Suprapubic skin (tissue), 4 donors: Measurements from ENCODE around the gene PTPN4. TPM values are rescaled to one million over a fixed set of nuclear protein-coding genes. Genes with fewer than 3 reads are reported as not detected.

Source experiments
- DNase-seq, 2 donors: peaks; one replicate each; pipeline ENCODE4 v3.0.0-alpha.2; 2019; ENCODE audit warnings: low spot score in 2 of 2
- H3K27ac ChIP-seq: fragments of 200-600 bp; sonication (generic); one replicate; pipeline ENCODE4 v1.5.1; 2019
- H3K27me3 ChIP-seq: fragments of 200-600 bp; sonication (generic); one replicate; pipeline ENCODE4 v1.5.1; 2019
- H3K36me3 ChIP-seq: fragments of 200-600 bp; sonication (generic); one replicate; pipeline ENCODE4 v1.5.1; 2019
- H3K4me1 ChIP-seq: fragments of 200-600 bp; sonication (generic); one replicate; pipeline ENCODE4 v1.5.1; 2019
- H3K4me3 ChIP-seq: fragments of 200-600 bp; sonication (generic); one replicate; pipeline ENCODE4 v1.5.1; 2019; ENCODE audit warnings: mild to moderate bottlenecking
- H3K9me3 ChIP-seq: fragments of 200-600 bp; sonication (generic); one replicate; pipeline ENCODE4 v1.5.1; 2019
- EP300 ChIP-seq: sonication (generic); formaldehyde crosslinking; IDR thresholded peaks from one replicate; pipeline ENCODE4 v1.6.1; 2017; ENCODE audit warnings: antibody characterized with exemption
- POLR2A ChIP-seq, 2 donors: fragments of 450-650 bp; IDR thresholded peaks; one replicate each; pipeline ENCODE4 v1.6.1; 2017; ENCODE audit warnings: antibody characterized with exemption in 2 of 2, mild to moderate bottlenecking in 2 of 2, moderate library complexity in 2 of 2
- POLR2AphosphoS5 ChIP-seq, 3 donors: sonication (generic); formaldehyde crosslinking; IDR thresholded peaks; one replicate each; pipeline ENCODE4 v1.6.1; 2017; ENCODE audit warnings: antibody characterized with exemption in 3 of 3
- WGBS: methylation state at CpG from one replicate; pipeline ENCODE4 v1.1.5; 2018; 5-methylcytosine and 5-hydroxymethylcytosine counted together
- total RNA-seq, 4 donors: library from RNA; depleted of rRNA; stranded (reverse); fragments of >200 nt; gene quantifications; one replicate each; pipeline ENCODE4 v1.1.0, GENCODE V29; 2016
- TF ChIP-seq, protein P1 (sequence below), 2 donors: fragments of 200-600 bp in 1 of 2; fragments of 450-650 bp in 1 of 2; sonication (generic) in 1 of 2; IDR thresholded peaks; one replicate each; pipeline ENCODE4 v1.5.1; 2016 to 2019; ENCODE audit warnings: antibody characterized with exemption in 2 of 2, mild to moderate bottlenecking in 1 of 2, moderate library complexity in 1 of 2

The PTPN4 gene
- total RNA-seq, 4 donors from 2014 or later = 14.0 to 73.7 (median 36.7) TPM

DNA sequence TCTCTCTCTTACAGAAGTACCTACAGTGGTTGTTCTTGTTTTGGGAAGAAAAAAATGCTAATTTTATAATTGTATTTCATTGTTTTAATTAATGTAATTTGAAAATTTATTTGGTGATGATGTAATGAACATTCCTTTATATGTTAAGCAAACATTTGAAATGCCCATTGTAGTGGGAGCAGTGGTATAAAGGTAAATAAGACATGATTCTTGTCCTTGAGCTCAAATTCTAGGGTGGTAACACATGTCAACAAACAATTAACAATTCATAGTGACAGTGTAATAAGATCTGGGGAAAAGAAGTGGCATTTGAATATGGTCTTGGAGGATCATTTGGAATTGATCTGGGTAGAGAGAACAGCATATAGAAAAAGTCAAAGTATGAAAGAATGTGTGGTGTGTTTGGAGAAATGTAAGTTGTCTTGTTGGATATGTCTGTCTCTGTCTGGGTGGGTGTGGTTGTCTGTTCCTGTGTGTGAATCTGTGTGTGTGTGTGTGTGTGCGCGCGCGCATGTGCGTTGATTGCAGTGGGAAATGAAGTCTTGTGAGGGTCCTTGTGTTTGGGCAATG is 5.8 kb downstream of the PTPN4 start:
- Histone ChIP-seq H3K4me1 (peaks cover 28% of the 10 kb centered on the region), H3K9me3 (no peaks in the 10 kb centered on the region), H3K27ac (no peak overlapping the region), H3K27me3 (no peaks in the 10 kb centered on the region), H3K36me3 (no peaks in the 10 kb centered on the region), H3K4me3 (no peak overlapping the region)
- TF ChIP-seq EP300 (no peak), POLR2A (IDR thresholded peaks at IDR 0.05) (no peak), POLR2AphosphoS5 (IDR thresholded peaks at IDR 0.05) (no peak)
- TF ChIP-seq, protein P1, sequence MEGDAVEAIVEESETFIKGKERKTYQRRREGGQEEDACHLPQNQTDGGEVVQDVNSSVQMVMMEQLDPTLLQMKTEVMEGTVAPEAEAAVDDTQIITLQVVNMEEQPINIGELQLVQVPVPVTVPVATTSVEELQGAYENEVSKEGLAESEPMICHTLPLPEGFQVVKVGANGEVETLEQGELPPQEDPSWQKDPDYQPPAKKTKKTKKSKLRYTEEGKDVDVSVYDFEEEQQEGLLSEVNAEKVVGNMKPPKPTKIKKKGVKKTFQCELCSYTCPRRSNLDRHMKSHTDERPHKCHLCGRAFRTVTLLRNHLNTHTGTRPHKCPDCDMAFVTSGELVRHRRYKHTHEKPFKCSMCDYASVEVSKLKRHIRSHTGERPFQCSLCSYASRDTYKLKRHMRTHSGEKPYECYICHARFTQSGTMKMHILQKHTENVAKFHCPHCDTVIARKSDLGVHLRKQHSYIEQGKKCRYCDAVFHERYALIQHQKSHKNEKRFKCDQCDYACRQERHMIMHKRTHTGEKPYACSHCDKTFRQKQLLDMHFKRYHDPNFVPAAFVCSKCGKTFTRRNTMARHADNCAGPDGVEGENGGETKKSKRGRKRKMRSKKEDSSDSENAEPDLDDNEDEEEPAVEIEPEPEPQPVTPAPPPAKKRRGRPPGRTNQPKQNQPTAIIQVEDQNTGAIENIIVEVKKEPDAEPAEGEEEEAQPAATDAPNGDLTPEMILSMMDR (IDR thresholded peaks at IDR 0.05) = no peak
- DNase-seq = no peak
- WGBS = 86% methylated on average over 5 of the region's 5 CpGs

GRCh38 chr2:119766944-119767343 is 7.2 kb downstream of the PTPN4 start:
- 96% methylated on average over 5 of the region's 5 CpGs for WGBS
- Histone ChIP-seq H3K27ac (no peak overlapping the region), H3K9me3 (no peaks in the 10 kb centered on the region), H3K4me3 (no peak overlapping the region), H3K27me3 (no peaks in the 10 kb centered on the region), H3K36me3 (no peaks in the 10 kb centered on the region), H3K4me1 (peaks cover 16% of the 10 kb centered on the region)
- DNase-seq = no peak
- TF ChIP-seq, protein P1 (IDR thresholded peaks at IDR 0.05) = no peak
- no peak for TF ChIP-seq EP300
- no peak for TF ChIP-seq POLR2AphosphoS5 (IDR thresholded peaks at IDR 0.05)
- no peak for TF ChIP-seq POLR2A (IDR thresholded peaks at IDR 0.05)

GRCh38 chr2:119768742-119769141 is 9.0 kb downstream of the PTPN4 start:
- no peak for DNase-seq
- TF ChIP-seq, protein P1 (IDR thresholded peaks at IDR 0.05) = no peak
- WGBS = 77% methylated on average over 1 of the region's 1 CpG
- no peak overlapping the region for H3K27ac ChIP-seq
- no peaks in the 10 kb centered on the region for H3K36me3 ChIP-seq
- H3K4me3 ChIP-seq = no peak overlapping the region
- H3K9me3 ChIP-seq = no peaks in the 10 kb centered on the region
- H3K4me1 ChIP-seq = no peaks in the 10 kb centered on the region
- H3K27me3 ChIP-seq = no peaks in the 10 kb centered on the region

DNA sequence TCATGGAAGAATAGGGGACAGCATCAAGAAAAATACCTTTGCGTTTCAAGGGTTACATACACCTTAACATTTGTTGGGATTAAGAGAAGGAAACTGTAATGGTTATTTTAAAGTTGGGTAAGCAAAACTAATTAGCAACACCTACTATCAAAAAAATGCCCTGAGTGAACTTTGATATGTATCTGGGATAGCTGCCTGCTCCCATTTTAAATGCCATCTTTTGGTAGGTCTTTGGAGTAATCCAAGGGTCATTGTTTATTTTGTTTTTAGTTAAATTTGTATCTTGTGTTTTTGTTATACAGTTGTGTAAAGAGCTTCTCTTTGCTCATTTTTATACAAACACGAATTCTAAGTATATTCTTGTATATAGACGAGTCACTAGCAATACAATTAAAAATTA is 9.9 kb downstream of the PTPN4 start:
- Histone ChIP-seq H3K36me3 (no peaks in the 10 kb centered on the region), H3K27ac (no peak overlapping the region), H3K9me3 (no peaks in the 10 kb centered on the region), H3K4me3 (no peak overlapping the region), H3K27me3 (no peaks in the 10 kb centered on the region), H3K4me1 (no peaks in the 10 kb centered on the region)
- no peak for TF ChIP-seq POLR2A (IDR thresholded peaks at IDR 0.05)
- TF ChIP-seq, protein P1 (IDR thresholded peaks at IDR 0.05) = no peak
- 99% methylated on average over 3 of the region's 3 CpGs for WGBS
- DNase-seq = no peak

- H3K36me3 ChIP-seq = no peaks in the 10 kb centered on the region
- no peaks in the 10 kb centered on the region for H3K27me3 ChIP-seq
- no peak overlapping the region for H3K4me3 ChIP-seq
- H3K9me3 ChIP-seq = no peaks in the 10 kb centered on the region
- H3K4me1 ChIP-seq = no peaks in the 10 kb centered on the region
- no peak overlapping the region for H3K27ac ChIP-seq
- 91% methylated on average over 2 of the region's 2 CpGs for WGBS
- DNase-seq = no peak
- TF ChIP-seq POLR2A (IDR thresholded peaks at IDR 0.05) (no peak), EP300 (no peak), POLR2AphosphoS5 (IDR thresholded peaks at IDR 0.05) (no peak)
- TF ChIP-seq, protein P1 (IDR thresholded peaks at IDR 0.05) = no peak
These were observed 11.6 kb downstream of the PTPN4 start for GRCh38 chr2:119771331-119771730.
